NOMO-1 treated with DMSO at 0.1 percent for 48 hours (cell line): ENCODE results near the gene PHF21A.

Experiments
- DNase-seq: peaks from one replicate; lab custom pipeline; 2025; ENCODE audit not compliant: unreplicated experiment; lab: John Stamatoyannopoulos, UW

PHF21A gene

GRCh38 chr11:46121301-46121723 is at the start of gene PHF21A:
TSS of gene PHF21A (minus strand) at chr11:46121454. CDS start at chr11:46084219, 37,235 bp downstream.
- peak; percentile 76 for DNase-seq

GRCh38 chr11:46170797-46171196 is 49.5 kb upstream of the PHF21A start:
- DNase-seq: no peak

- DNase-seq: no peak
These were observed 41.4 kb upstream of the PHF21A start for GRCh38 chr11:46162700-46163099.

GRCh38 chr11:46161201-46161600 is 39.9 kb upstream of the PHF21A start:
- DNase-seq: no peak

GRCh38 chr11:46160100-46160499 is 38.8 kb upstream of the PHF21A start:
- DNase-seq: no peak

- DNase-seq: no peak
These were observed 38.4 kb upstream of the PHF21A start for GRCh38 chr11:46159680-46160079.

GRCh38 chr11:46149826-46150225 is 28.6 kb upstream of the PHF21A start:
- no peak for DNase-seq

GRCh38 chr11:46149342-46149741 is 28.1 kb upstream of the PHF21A start:
- no peak for DNase-seq

- no peak for DNase-seq
These were observed 23.5 kb upstream of the PHF21A start for GRCh38 chr11:46144741-46145140.

GRCh38 chr11:46143049-46143806 is 22.0 kb upstream of the PHF21A start:
- DNase-seq: no peak

- no peak for DNase-seq
These were observed 21.3 kb upstream of the PHF21A start for GRCh38 chr11:46142561-46142960.

GRCh38 chr11:46141597-46141996 is 20.3 kb upstream of the PHF21A start:
- no peak for DNase-seq

- no peak for DNase-seq
These were observed 13.3 kb upstream of the PHF21A start for GRCh38 chr11:46134540-46134939.

- no peak for DNase-seq
These were observed 12.8 kb upstream of the PHF21A start for GRCh38 chr11:46134061-46134460.

- DNase-seq: no peak
These were observed 11.9 kb upstream of the PHF21A start for GRCh38 chr11:46133119-46133518.

- DNase-seq: no peak
These were observed 9.2 kb upstream of the PHF21A start for GRCh38 chr11:46130286-46130940.

- DNase-seq: no peak
These were observed 7.9 kb upstream of the PHF21A start for GRCh38 chr11:46129133-46129532.

GRCh38 chr11:46127150-46127638 is 5.9 kb upstream of the PHF21A start:
- peak; percentile 95 for DNase-seq

- DNase-seq: no peak
These were observed 4.0 kb upstream of the PHF21A start for GRCh38 chr11:46125284-46125683.

- DNase-seq: no peak
These were observed 1.9 kb upstream of the PHF21A start for GRCh38 chr11:46122945-46123715.

GRCh38 chr11:46121724-46122477 is 647 bp upstream of the PHF21A start:
- DNase-seq: peak; percentile 79
